Endothelial cell of umbilical vein (primary cell): ENCODE measurements around the gene MAP2K4.

Experiments
- POLR2A ChIP-seq: IDR thresholded peaks from 2 replicates; pipeline ENCODE4 v1.6.1; 2012; ENCODE audit warnings: low read depth, mild to moderate bottlenecking, control low read depth, low read length
- TF ChIP-seq, protein P1 (sequence below), 2 donors: IDR thresholded peaks; 1 replicate in 1 of 2; 2 replicates in 1 of 2; pipeline ENCODE4 v1.5.1; 2011; ENCODE audit warnings: low read length in 2 of 2, mild to moderate bottlenecking in 2 of 2, moderate library complexity in 2 of 2, control low read depth in 1 of 2, inconsistent platforms in 1 of 2, low read depth in 1 of 2; ENCODE audit not compliant: insufficient read depth in 1 of 2; ENCODE audit errors: extremely low read depth in 1 of 2

DNA sequence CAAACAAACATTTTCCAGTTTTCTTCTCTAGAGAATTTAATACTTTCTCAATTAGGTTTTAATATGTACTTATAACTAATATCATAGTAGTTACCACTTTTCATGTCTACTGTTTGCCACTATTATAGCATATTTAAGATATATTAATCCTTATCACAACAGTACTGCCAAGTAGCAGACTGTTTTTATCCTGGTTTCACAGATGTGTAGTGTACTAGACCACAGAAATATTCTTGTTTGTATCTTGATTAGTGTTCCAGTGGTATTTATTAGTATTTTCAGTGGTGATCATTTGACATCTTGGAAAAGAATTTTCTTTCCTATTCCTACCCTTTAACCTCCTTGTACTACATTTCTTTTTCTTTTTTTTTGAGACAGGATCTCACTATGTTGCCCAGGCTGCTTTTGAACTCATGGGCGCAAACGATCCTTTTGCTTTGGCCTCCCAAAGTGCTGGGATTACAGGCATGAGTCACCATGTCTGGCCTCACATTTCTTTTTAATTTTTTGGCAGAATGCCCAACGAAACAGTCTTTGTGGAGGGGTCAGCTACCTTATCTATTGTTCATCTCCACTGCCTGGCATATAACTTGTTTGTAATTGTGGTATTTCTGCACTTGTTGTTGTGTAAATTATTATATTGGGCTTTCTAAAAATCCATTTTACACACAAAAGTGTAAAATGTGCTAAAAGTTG, 27.2 kb downstream of the MAP2K4 start:
- no peak for TF ChIP-seq POLR2A
- TF ChIP-seq, protein P1, sequence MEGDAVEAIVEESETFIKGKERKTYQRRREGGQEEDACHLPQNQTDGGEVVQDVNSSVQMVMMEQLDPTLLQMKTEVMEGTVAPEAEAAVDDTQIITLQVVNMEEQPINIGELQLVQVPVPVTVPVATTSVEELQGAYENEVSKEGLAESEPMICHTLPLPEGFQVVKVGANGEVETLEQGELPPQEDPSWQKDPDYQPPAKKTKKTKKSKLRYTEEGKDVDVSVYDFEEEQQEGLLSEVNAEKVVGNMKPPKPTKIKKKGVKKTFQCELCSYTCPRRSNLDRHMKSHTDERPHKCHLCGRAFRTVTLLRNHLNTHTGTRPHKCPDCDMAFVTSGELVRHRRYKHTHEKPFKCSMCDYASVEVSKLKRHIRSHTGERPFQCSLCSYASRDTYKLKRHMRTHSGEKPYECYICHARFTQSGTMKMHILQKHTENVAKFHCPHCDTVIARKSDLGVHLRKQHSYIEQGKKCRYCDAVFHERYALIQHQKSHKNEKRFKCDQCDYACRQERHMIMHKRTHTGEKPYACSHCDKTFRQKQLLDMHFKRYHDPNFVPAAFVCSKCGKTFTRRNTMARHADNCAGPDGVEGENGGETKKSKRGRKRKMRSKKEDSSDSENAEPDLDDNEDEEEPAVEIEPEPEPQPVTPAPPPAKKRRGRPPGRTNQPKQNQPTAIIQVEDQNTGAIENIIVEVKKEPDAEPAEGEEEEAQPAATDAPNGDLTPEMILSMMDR (IDR thresholded peaks at IDR 0.05; ENCODE audit: extremely low read depth in 1 of 2, insufficient read depth in 1 of 2, low read depth in 1 of 2, low read length in 2 of 2): no peak
